ENCODE results near the gene ZNF177.

Gene ZNF177

DNA sequence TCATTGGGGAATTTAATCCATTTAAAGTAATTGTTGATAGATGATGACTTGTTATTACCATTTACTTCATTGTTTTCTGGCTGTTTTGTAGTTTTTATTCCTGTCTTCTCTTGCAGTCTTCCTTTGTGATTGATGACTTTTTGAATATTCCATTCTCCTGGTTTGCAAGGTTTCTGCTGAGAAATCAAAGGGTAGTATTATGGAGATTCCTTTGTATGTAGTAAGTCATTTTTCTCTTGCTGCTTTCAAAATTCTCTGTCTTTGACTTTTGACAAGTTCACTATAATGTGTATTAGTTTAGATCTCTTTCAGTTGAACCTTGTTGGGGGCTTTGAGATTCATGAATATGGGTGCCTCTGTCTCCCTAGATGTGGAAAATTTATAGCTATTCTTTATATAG is 32.8 kb upstream of the ZNF177 start:
- Histone ChIP-seq H3K4me1 (ENCODE audit: insufficient read depth, insufficient read length) (no peaks in the 10 kb centered on the region), H3K4me3 (ENCODE audit: insufficient read length, low read depth) (no peak overlapping the region), H3K27me3 (ENCODE audit: insufficient read depth, insufficient read length) (no peaks in the 10 kb centered on the region), H3K9ac (ENCODE audit: insufficient read length, low read depth) (no peak overlapping the region), H3K9me3 (ENCODE audit: insufficient read depth, low read length) (peaks cover 98% of the 10 kb centered on the region), H3K36me3 (ENCODE audit: insufficient read depth, insufficient read length, low read length) (peaks cover 61% of the 10 kb centered on the region)
- DNase-seq (ENCODE audit: low read depth, low spot score): no peak
- no peak for TF ChIP-seq YY1 (IDR thresholded peaks at IDR 0.05; ENCODE audit: insufficient read depth, insufficient read length)
- TF ChIP-seq ZNF274 (IDR thresholded peaks at IDR 0.05; ENCODE audit: low read depth, low read length): no peak
- TF ChIP-seq SUZ12 (IDR thresholded peaks at IDR 0.05; ENCODE audit: extremely low read depth, insufficient read depth, insufficient read length): no peak

DNA sequence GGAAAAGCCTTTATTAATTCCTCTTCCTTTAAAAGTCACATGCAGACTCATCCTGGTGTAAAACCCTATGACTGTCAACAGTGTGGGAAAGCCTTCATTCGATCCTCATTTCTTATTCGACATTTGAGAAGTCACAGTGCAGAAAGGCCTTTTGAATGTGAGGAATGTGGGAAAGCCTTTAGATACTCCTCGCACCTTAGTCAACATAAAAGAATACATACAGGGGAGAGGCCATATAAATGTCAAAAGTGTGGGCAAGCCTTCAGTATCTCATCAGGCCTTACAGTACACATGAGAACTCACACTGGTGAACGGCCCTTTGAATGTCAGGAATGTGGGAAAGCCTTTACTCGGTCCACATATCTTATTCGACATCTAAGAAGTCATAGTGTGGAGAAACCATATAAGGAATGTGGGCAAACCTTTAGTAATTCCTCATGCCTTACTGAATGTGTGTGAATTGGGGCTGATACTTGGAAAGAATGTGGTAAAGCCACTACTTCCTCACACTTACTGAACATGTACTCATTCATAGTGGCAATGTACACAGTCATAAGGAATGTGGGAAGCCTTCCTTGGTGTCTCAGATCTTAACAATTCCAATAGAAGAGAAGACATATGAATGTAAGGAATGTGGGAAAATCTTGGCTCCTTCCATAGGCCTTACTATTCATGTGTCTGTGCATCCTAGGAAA is 20.1 kb upstream of the ZNF177 start:
- TF ChIP-seq ZNF274 (IDR thresholded peaks at IDR 0.05; ENCODE audit: low read depth, low read length): peak; percentile 99
- TF ChIP-seq YY1 (IDR thresholded peaks at IDR 0.05; ENCODE audit: insufficient read depth, insufficient read length): no peak
- no peak for DNase-seq (ENCODE audit: low read depth, low spot score)
- no peak overlapping the region for H3K9ac ChIP-seq (ENCODE audit: insufficient read length, low read depth)
- peaks cover 57% of the 10 kb centered on the region for H3K36me3 ChIP-seq (ENCODE audit: insufficient read depth, insufficient read length, low read length)
- no peak overlapping the region for H3K4me3 ChIP-seq (ENCODE audit: insufficient read length, low read depth)
- H3K4me1 ChIP-seq (ENCODE audit: insufficient read depth, insufficient read length): no peaks in the 10 kb centered on the region
- H3K27me3 ChIP-seq (ENCODE audit: insufficient read depth, insufficient read length): no peaks in the 10 kb centered on the region
- H3K9me3 ChIP-seq (ENCODE audit: insufficient read depth, low read length): peaks cover 100% of the 10 kb centered on the region

DNA sequence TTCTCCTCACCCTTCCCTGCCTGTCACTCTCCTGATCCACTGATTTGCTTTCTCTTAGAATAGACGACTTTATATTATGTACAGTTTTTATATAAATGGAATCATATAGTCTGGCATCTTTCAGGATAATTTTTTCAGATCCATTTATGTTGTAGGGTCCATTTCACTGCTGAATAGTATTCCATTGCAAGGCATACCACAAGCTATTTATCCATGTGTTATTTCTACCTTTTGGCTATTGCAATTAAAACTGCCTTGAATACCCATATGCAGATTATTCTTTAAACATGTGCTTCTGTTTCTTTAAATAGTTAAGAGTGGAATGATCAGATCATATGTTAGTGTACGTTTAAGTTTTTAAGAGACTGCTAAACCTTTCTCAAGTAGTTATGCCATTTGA is 17.8 kb upstream of the ZNF177 start:
- H3K27me3 ChIP-seq (ENCODE audit: insufficient read depth, insufficient read length): no peaks in the 10 kb centered on the region
- H3K4me1 ChIP-seq (ENCODE audit: insufficient read depth, insufficient read length): no peaks in the 10 kb centered on the region
- peaks cover 100% of the 10 kb centered on the region for H3K9me3 ChIP-seq (ENCODE audit: insufficient read depth, low read length)
- H3K36me3 ChIP-seq (ENCODE audit: insufficient read depth, insufficient read length, low read length): peaks cover 50% of the 10 kb centered on the region
- no peak overlapping the region for H3K9ac ChIP-seq (ENCODE audit: insufficient read length, low read depth)
- H3K4me3 ChIP-seq (ENCODE audit: insufficient read length, low read depth): no peak overlapping the region
- DNase-seq (ENCODE audit: low read depth, low spot score): no peak
- TF ChIP-seq YY1 (IDR thresholded peaks at IDR 0.05; ENCODE audit: insufficient read depth, insufficient read length) (no peak), SUZ12 (IDR thresholded peaks at IDR 0.05; ENCODE audit: extremely low read depth, insufficient read depth, insufficient read length) (no peak), ZNF274 (IDR thresholded peaks at IDR 0.05; ENCODE audit: low read depth, low read length) (no peak)

DNA sequence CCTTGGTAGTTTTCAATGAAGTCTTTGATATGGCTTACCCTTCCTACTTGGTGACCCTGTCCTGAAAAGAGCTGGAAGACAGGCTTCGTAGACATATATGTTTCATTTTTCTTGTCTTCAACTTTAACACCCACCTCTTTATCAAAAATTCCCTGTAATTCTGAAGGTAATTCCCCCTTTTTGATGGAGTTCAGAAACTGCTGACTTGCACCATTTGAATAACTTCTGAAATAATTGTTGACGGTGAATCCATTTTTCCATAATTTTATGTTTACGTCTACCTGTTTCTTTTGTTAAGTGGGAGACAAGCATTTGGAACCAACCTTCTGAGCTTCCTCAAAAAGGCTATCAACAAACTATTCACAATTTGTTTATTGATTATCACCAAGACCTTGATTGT is 14.6 kb upstream of the ZNF177 start:
- Histone ChIP-seq H3K27me3 (ENCODE audit: insufficient read depth, insufficient read length) (no peaks in the 10 kb centered on the region), H3K9me3 (ENCODE audit: insufficient read depth, low read length) (peaks cover 82% of the 10 kb centered on the region), H3K9ac (ENCODE audit: insufficient read length, low read depth) (no peak overlapping the region), H3K4me3 (ENCODE audit: insufficient read length, low read depth) (no peak overlapping the region), H3K36me3 (ENCODE audit: insufficient read depth, insufficient read length, low read length) (peaks cover 37% of the 10 kb centered on the region), H3K4me1 (ENCODE audit: insufficient read depth, insufficient read length) (no peaks in the 10 kb centered on the region)
- no peak for TF ChIP-seq YY1 (IDR thresholded peaks at IDR 0.05; ENCODE audit: insufficient read depth, insufficient read length)
- no peak for TF ChIP-seq SUZ12 (IDR thresholded peaks at IDR 0.05; ENCODE audit: extremely low read depth, insufficient read depth, insufficient read length)
- no peak for TF ChIP-seq ZNF274 (IDR thresholded peaks at IDR 0.05; ENCODE audit: low read depth, low read length)
- DNase-seq (ENCODE audit: low read depth, low spot score): no peak

DNA sequence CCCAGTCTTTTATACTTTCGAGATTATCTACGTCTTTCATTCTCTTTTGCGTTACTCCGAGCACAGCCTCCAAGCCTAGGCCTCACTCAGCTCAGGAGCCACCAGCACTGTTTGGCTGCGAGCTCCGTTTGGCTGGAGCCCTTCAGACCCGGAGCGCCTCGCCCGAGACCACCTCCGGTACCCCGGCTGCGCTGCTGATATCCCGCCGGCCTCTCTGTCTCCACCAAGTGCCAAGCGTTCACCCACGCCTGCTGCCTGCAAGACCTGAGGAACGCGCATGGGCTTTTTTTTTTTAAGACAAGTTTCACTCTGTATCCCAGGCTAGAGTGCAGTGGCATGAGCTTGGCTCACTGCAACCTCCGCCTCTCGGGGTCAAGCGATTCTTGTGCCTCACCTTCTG is 14.1 kb upstream of the ZNF177 start:
- Histone ChIP-seq H3K4me1 (ENCODE audit: insufficient read depth, insufficient read length) (no peaks in the 10 kb centered on the region), H3K27me3 (ENCODE audit: insufficient read depth, insufficient read length) (no peaks in the 10 kb centered on the region), H3K9me3 (ENCODE audit: insufficient read depth, low read length) (peaks cover 78% of the 10 kb centered on the region), H3K4me3 (ENCODE audit: insufficient read length, low read depth) (no peak overlapping the region), H3K36me3 (ENCODE audit: insufficient read depth, insufficient read length, low read length) (peaks cover 33% of the 10 kb centered on the region), H3K9ac (ENCODE audit: insufficient read length, low read depth) (no peak overlapping the region)
- no peak for DNase-seq (ENCODE audit: low read depth, low spot score)
- TF ChIP-seq ZNF274 (IDR thresholded peaks at IDR 0.05; ENCODE audit: low read depth, low read length) (no peak), YY1 (IDR thresholded peaks at IDR 0.05; ENCODE audit: insufficient read depth, insufficient read length) (no peak), SUZ12 (IDR thresholded peaks at IDR 0.05; ENCODE audit: extremely low read depth, insufficient read depth, insufficient read length) (no peak)

DNA sequence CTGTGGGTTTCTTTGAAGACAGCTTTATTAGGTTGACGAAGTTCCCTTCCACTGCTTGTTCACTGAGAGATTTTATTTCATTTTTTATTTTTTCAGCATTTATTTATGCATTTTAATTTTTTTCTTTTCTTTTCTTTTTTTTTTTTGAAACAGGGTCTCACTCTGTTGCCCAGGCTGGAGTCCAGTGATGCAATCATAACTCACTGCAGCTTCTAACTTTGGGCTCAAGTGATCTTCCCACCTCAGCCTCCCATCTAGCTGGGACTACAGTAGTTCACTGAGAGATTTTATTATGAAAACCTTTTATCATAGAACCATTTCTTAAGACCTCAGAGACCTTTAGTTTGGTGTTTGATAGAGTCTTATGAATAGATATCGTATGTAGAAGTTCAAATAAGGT is 10.3 kb upstream of the ZNF177 start:
- no peak for DNase-seq (ENCODE audit: low read depth, low spot score)
- H3K36me3 ChIP-seq (ENCODE audit: insufficient read depth, insufficient read length, low read length): peaks cover 36% of the 10 kb centered on the region
- no peak overlapping the region for H3K4me3 ChIP-seq (ENCODE audit: insufficient read length, low read depth)
- no peaks in the 10 kb centered on the region for H3K4me1 ChIP-seq (ENCODE audit: insufficient read depth, insufficient read length)
- H3K9me3 ChIP-seq (ENCODE audit: insufficient read depth, low read length): peaks cover 39% of the 10 kb centered on the region
- H3K27me3 ChIP-seq (ENCODE audit: insufficient read depth, insufficient read length): no peaks in the 10 kb centered on the region
- TF ChIP-seq ZNF274 (IDR thresholded peaks at IDR 0.05; ENCODE audit: low read depth, low read length): no peak
- TF ChIP-seq SUZ12 (IDR thresholded peaks at IDR 0.05; ENCODE audit: extremely low read depth, insufficient read depth, insufficient read length): no peak
- TF ChIP-seq YY1 (IDR thresholded peaks at IDR 0.05; ENCODE audit: insufficient read depth, insufficient read length): no peak
- H3K9ac ChIP-seq (ENCODE audit: insufficient read length, low read depth): no peak overlapping the region

DNA sequence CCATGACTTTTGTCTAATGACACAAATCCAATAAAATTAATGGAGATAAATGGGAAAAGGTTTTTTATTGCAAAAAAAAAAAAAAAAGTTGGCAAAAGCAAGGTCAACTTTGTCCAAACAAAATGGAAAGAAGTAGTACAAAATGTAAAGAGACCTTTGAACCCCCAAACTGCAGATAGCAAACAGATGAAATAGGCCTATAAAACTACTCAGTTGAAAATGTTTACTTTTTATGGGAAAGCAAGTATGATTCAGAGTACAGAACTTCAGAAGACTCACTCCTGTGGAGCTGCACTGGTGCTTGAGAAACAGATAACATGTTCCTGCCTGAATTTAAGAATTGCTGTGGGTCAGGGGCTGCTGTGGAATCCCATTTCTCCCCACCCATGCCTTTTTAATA is 9.8 kb upstream of the ZNF177 start:
- H3K4me3 ChIP-seq (ENCODE audit: insufficient read length, low read depth): no peak overlapping the region
- peaks cover 34% of the 10 kb centered on the region for H3K9me3 ChIP-seq (ENCODE audit: insufficient read depth, low read length)
- H3K36me3 ChIP-seq (ENCODE audit: insufficient read depth, insufficient read length, low read length): peaks cover 37% of the 10 kb centered on the region
- H3K9ac ChIP-seq (ENCODE audit: insufficient read length, low read depth): no peak overlapping the region
- TF ChIP-seq SUZ12 (IDR thresholded peaks at IDR 0.05; ENCODE audit: extremely low read depth, insufficient read depth, insufficient read length): no peak
- no peak for TF ChIP-seq YY1 (IDR thresholded peaks at IDR 0.05; ENCODE audit: insufficient read depth, insufficient read length)
- TF ChIP-seq ZNF274 (IDR thresholded peaks at IDR 0.05; ENCODE audit: low read depth, low read length): no peak
- H3K4me1 ChIP-seq (ENCODE audit: insufficient read depth, insufficient read length): no peaks in the 10 kb centered on the region
- no peak for DNase-seq (ENCODE audit: low read depth, low spot score)
- no peaks in the 10 kb centered on the region for H3K27me3 ChIP-seq (ENCODE audit: insufficient read depth, insufficient read length)

Measured in NT2/D1 (cell line).